Parathyroid adenoma (tissue), 2 donors: ENCODE measurements around the gene ITSN1.

Experiments used
- H2AFZ ChIP-seq: fragments of 300-600 bp; sonication (generic); one replicate; pipeline ENCODE4 v1.7.0; 2017; ENCODE audit warnings: antibody characterized with exemption, mild to moderate bottlenecking
- H3K27ac ChIP-seq: fragments of 300-600 bp; sonication (generic); one replicate; pipeline ENCODE4 v1.7.0; 2017
- H3K27me3 ChIP-seq: fragments of 300-600 bp; sonication (generic); one replicate; pipeline ENCODE4 v1.7.0; 2017; ENCODE audit warnings: low read length; ENCODE audit not compliant: control insufficient read depth, insufficient read depth
- H3K36me3 ChIP-seq: fragments of 300-600 bp; sonication (generic); one replicate; pipeline ENCODE4 v1.7.0; 2017; ENCODE audit warnings: low read length; ENCODE audit not compliant: control insufficient read depth, insufficient read depth
- H3K4me1 ChIP-seq: fragments of 300-600 bp; sonication (generic); one replicate; pipeline ENCODE4 v1.7.0; 2017; ENCODE audit warnings: control low read depth
- H3K4me2 ChIP-seq: fragments of 300-600 bp; sonication (generic); one replicate; pipeline ENCODE4 v1.7.0; 2017; ENCODE audit warnings: low read length
- H3K4me3 ChIP-seq: fragments of 300-600 bp; sonication (generic); one replicate; pipeline ENCODE4 v1.7.0; 2017; ENCODE audit warnings: low read depth, low read length
- H3K79me2 ChIP-seq: fragments of 300-600 bp; sonication (generic); one replicate; pipeline ENCODE4 v1.7.0; 2017; ENCODE audit warnings: control low read depth
- H3K9ac ChIP-seq: fragments of 300-600 bp; sonication (generic); one replicate; pipeline ENCODE4 v1.7.0; 2017; ENCODE audit warnings: mild to moderate bottlenecking
- H3K9me3 ChIP-seq: fragments of 300-600 bp; sonication (generic); one replicate; pipeline ENCODE4 v1.7.0; 2017; ENCODE audit warnings: low read length; ENCODE audit not compliant: control insufficient read depth
- CTCF ChIP-seq: fragments of 300-600 bp; sonication (generic); IDR thresholded peaks from one replicate; pipeline ENCODE4 v1.7.0; 2017; ENCODE audit warnings: antibody characterized with exemption, mild to moderate bottlenecking
- donor health status: primary hyperparathyroidism.

ITSN1 gene

GRCh38 chr21:33821503-33822322, 179.4 kb downstream of the ITSN1 start:
- Histone ChIP-seq H3K4me2 (no peak overlapping the region), H3K36me3 (no peaks in the 10 kb centered on the region), H3K27ac (no peak overlapping the region), H3K4me3 (no peak overlapping the region), H3K9ac (no peak overlapping the region), H3K9me3 (no peaks in the 10 kb centered on the region), H2AFZ (no peak overlapping the region), H3K4me1 (no peaks in the 10 kb centered on the region), H3K27me3 (no peaks in the 10 kb centered on the region), H3K79me2 (no peaks in the 10 kb centered on the region)
- TF ChIP-seq CTCF: no peak

- no peaks in the 10 kb centered on the region for H3K27me3 ChIP-seq
- H2AFZ ChIP-seq: no peak overlapping the region
- H3K79me2 ChIP-seq: no peaks in the 10 kb centered on the region
- no peak overlapping the region for H3K4me2 ChIP-seq
- no peaks in the 10 kb centered on the region for H3K9me3 ChIP-seq
- H3K4me1 ChIP-seq: no peaks in the 10 kb centered on the region
- no peak overlapping the region for H3K9ac ChIP-seq
- TF ChIP-seq CTCF: no peak
- no peak overlapping the region for H3K27ac ChIP-seq
- H3K36me3 ChIP-seq: no peaks in the 10 kb centered on the region
- H3K4me3 ChIP-seq: no peak overlapping the region
Measured at GRCh38 chr21:33824156-33824941, 182.0 kb downstream of the ITSN1 start.

- TF ChIP-seq CTCF: no peak
- H3K4me3 ChIP-seq: no peak overlapping the region
- no peak overlapping the region for H3K9ac ChIP-seq
- H3K36me3 ChIP-seq: no peaks in the 10 kb centered on the region
- H3K9me3 ChIP-seq: no peaks in the 10 kb centered on the region
- no peak overlapping the region for H3K27ac ChIP-seq
- H3K4me2 ChIP-seq: no peak overlapping the region
- H3K79me2 ChIP-seq: no peaks in the 10 kb centered on the region
- H3K27me3 ChIP-seq: no peaks in the 10 kb centered on the region
- H2AFZ ChIP-seq: no peak overlapping the region
- no peaks in the 10 kb centered on the region for H3K4me1 ChIP-seq
Measured at GRCh38 chr21:33825419-33825818, 183.1 kb downstream of the ITSN1 start.

GRCh38 chr21:33825915-33826314, 183.6 kb downstream of the ITSN1 start:
- Histone ChIP-seq H3K4me1 (no peaks in the 10 kb centered on the region), H3K9ac (no peak overlapping the region), H3K9me3 (no peaks in the 10 kb centered on the region), H3K79me2 (no peaks in the 10 kb centered on the region), H2AFZ (no peak overlapping the region), H3K36me3 (no peaks in the 10 kb centered on the region), H3K27ac (no peak overlapping the region), H3K4me3 (no peak overlapping the region), H3K27me3 (no peaks in the 10 kb centered on the region), H3K4me2 (no peak overlapping the region)
- no peak for TF ChIP-seq CTCF
